CD14-positive monocyte (primary cell): ENCODE data around the gene DNAAF1. TPM values are rescaled to one million over a fixed set of nuclear protein-coding genes. Genes with fewer than 3 reads are reported as not detected.

Experiments used
- DNase-seq, 3 donors: peaks; one replicate each; pipeline ENCODE4 v3.0.0-alpha.2; 2011 to 2022
- H2AFZ ChIP-seq: 2 replicates; pipeline ENCODE4 v1.6.0; 2012; ENCODE audit warnings: mild to moderate bottlenecking, low read depth, low read length, inconsistent platforms; ENCODE audit not compliant: insufficient read depth, poor library complexity, severe bottlenecking
- H3K27ac ChIP-seq, 2 donors: 1 replicate in 1 of 2; 2 replicates in 1 of 2; pipeline ENCODE4 v1.5.1; 2012 to 2013; ENCODE audit warnings: low read length in 2 of 2, control low read depth in 1 of 2, inconsistent platforms in 1 of 2, low read depth in 1 of 2, mild to moderate bottlenecking in 1 of 2
- H3K27me3 ChIP-seq, 2 donors: one replicate each; pipeline versions ENCODE4 v1.6.0 to v1.6.1; 2011 to 2013; ENCODE audit warnings: low read length in 2 of 2; ENCODE audit not compliant: control insufficient read depth in 2 of 2, insufficient read depth in 2 of 2
- H3K36me3 ChIP-seq, 2 donors: replicated peaks in 1 of 2; 1 replicate in 1 of 2; 2 replicates in 1 of 2; pipeline versions ENCODE4 v1.5.1 to v1.6.1; 2012 to 2013; ENCODE audit warnings: low read length in 2 of 2, control low read depth in 1 of 2, inconsistent platforms in 1 of 2, mild to moderate bottlenecking in 1 of 2; ENCODE audit not compliant: insufficient read depth in 2 of 2, control insufficient read depth in 1 of 2
- H3K4me1 ChIP-seq, 2 donors: 1 replicate in 1 of 2; 2 replicates in 1 of 2; pipeline versions ENCODE4 v1.5.1 to v1.6.1; 2012 to 2013; ENCODE audit warnings: low read length in 2 of 2, control low read depth in 1 of 2, inconsistent platforms in 1 of 2, mild to moderate bottlenecking in 1 of 2, moderate library complexity in 1 of 2; ENCODE audit not compliant: insufficient read depth in 2 of 2, control insufficient read depth in 1 of 2
- H3K4me2 ChIP-seq: replicated peaks from 2 replicates; pipeline ENCODE3; 2012; ENCODE audit warnings: low read length, moderate library complexity, mild to moderate bottlenecking; ENCODE audit not compliant: poor library complexity, severe bottlenecking; ENCODE audit errors: extremely low read depth
- H3K4me3 ChIP-seq, 3 experiments: fragments of 200-600 bp in 1 of 3; sonication (generic) in 1 of 3; replicated peaks in 1 of 3; 1 replicate in 2 of 3; 2 replicates in 1 of 3; pipeline ENCODE4 v1.5.1; 2011 to 2013; ENCODE audit warnings: low read length in 3 of 3, mild to moderate bottlenecking in 3 of 3, control low read depth in 2 of 3, low read depth in 2 of 3, inconsistent platforms in 1 of 3, moderate library complexity in 1 of 3
- H3K79me2 ChIP-seq: 2 replicates; pipeline ENCODE4 v1.6.0; 2012; ENCODE audit warnings: mild to moderate bottlenecking, control low read depth, inconsistent platforms, low read length, moderate library complexity; ENCODE audit not compliant: insufficient read depth
- H3K9ac ChIP-seq: 2 replicates; pipeline ENCODE4 v1.6.0; 2017; ENCODE audit warnings: low read length, mild to moderate bottlenecking; ENCODE audit not compliant: insufficient read depth, poor library complexity, severe bottlenecking
- H3K9me3 ChIP-seq, 2 donors: replicated peaks in 1 of 2; 1 replicate in 1 of 2; 2 replicates in 1 of 2; pipeline versions ENCODE4 v1.5.1 to v1.6.1; 2012 to 2013; ENCODE audit warnings: low read length in 2 of 2, control low read depth in 1 of 2; ENCODE audit not compliant: control insufficient read depth in 1 of 2, insufficient read depth in 1 of 2
- H4K20me1 ChIP-seq: 2 replicates; pipeline ENCODE4 v1.6.0; 2012; ENCODE audit warnings: mild to moderate bottlenecking, low read length, control low read depth, moderate library complexity; ENCODE audit not compliant: insufficient read depth
- H3K27ac Mint-ChIP-seq, 7 donors: one replicate each; pipeline ENCODE4 v1.8.0; 2020; ENCODE audit warnings: mild to moderate bottlenecking in 7 of 7, mixed read lengths in 7 of 7, moderate library complexity in 6 of 7, inconsistent platforms in 2 of 7
- H3K27me3 Mint-ChIP-seq, 3 donors: one replicate each; pipeline ENCODE4 v1.8.0; 2021 to 2022; ENCODE audit warnings: low read depth in 3 of 3, mild to moderate bottlenecking in 3 of 3, mixed read lengths in 3 of 3, moderate library complexity in 3 of 3, inconsistent platforms in 1 of 3
- H3K36me3 Mint-ChIP-seq, 2 donors: one replicate each; pipeline ENCODE4 v1.8.0; 2020; ENCODE audit warnings: mixed read lengths in 2 of 2, inconsistent platforms in 1 of 2, mild to moderate bottlenecking in 1 of 2
- H3K4me1 Mint-ChIP-seq: one replicate; pipeline ENCODE4 v1.8.0; 2020; ENCODE audit warnings: mild to moderate bottlenecking, mixed read lengths
- H3K4me3 Mint-ChIP-seq, 2 donors: one replicate each; pipeline ENCODE4 v1.8.0; 2020; ENCODE audit warnings: mild to moderate bottlenecking in 2 of 2, mixed read lengths in 2 of 2, moderate library complexity in 1 of 2
- H3K9me3 Mint-ChIP-seq, 7 donors: one replicate each; pipeline ENCODE4 v1.8.0; 2020 to 2022; ENCODE audit warnings: mixed read lengths in 7 of 7, mild to moderate bottlenecking in 6 of 7, moderate library complexity in 6 of 7, inconsistent platforms in 2 of 7
- CTCF ChIP-seq: fragments of 200-600 bp; IDR thresholded peaks from one replicate; pipeline ENCODE4 v1.8.0; 2022; ENCODE audit warnings: antibody characterized with exemption, mild to moderate bottlenecking
- WGBS: methylation state at CpG from one replicate; pipeline ENCODE4 v1.1.5; 2013; ENCODE audit warnings: missing lambda C conversion rate; ENCODE audit not compliant: insufficient coverage; 5-methylcytosine and 5-hydroxymethylcytosine counted together
- intact Hi-C, 2 donors: fragments of 100-400 bp; cut with micrococcal nuclease; formaldehyde crosslinking; loops; one replicate each; pipeline versions ENCODE4 v1.15.0 to v1.15.1; 2023
- polyA plus RNA-seq, 3 donors: library from polyadenylated mRNA; depleted of rRNA in 1 of 3; unstranded in 2 of 3; stranded (reverse) in 1 of 3; fragments of 300-500 nt in 2 of 3; fragments of >200 nt in 1 of 3; fragmentation: Illumina TruSeq in 2 of 3; gene quantifications; 1 replicate in 2 of 3; 2 replicates in 1 of 3; pipeline ENCODE4 v1.2.3, GENCODE V29; 2012 to 2021

DNAAF1 gene
- polyA plus RNA-seq, 3 donors = 0.23 to 14.6 TPM; not detected in 1

GRCh38 chr16:84143784-84144199 is 1.3 kb upstream of the DNAAF1 start:
- no peak for TF ChIP-seq CTCF
- Histone ChIP-seq H3K9ac (peak overlapping the region; percentile 81), H3K79me2 (peaks cover 26% of the 10 kb centered on the region), H3K9me3 (no peaks in the 10 kb centered on the region), H3K27me3 (peaks cover 0 to 18% of the 10 kb centered on the region in 2 donors), H3K36me3 (no peaks in the 10 kb centered on the region), H3K4me1 (peaks cover 13 to 16% of the 10 kb centered on the region in 2 donors), H3K4me3 (peak overlapping the region; percentile 73 to 91 (median 86)), H3K27ac (no peak overlapping the region), H2AFZ (peak overlapping the region; percentile 86), H3K4me2 (peak overlapping the region; percentile 98), H4K20me1 (no peaks in the 10 kb centered on the region)
- no peak for DNase-seq
- peaks cover 7 to 30% (median 19%) of the 10 kb centered on the region in 3 donors for H3K27me3 Mint-ChIP-seq
- peaks cover 2 to 7% of the 10 kb centered on the region in 2 donors for H3K36me3 Mint-ChIP-seq
- WGBS = 17% methylated on average over 2 of the region's 13 CpGs
- H3K27ac Mint-ChIP-seq = peak overlapping the region in 2 of 7 donors; percentile 68 to 87
- H3K4me1 Mint-ChIP-seq = peaks cover 5% of the 10 kb centered on the region
- peak overlapping the region; percentile 90 to 98 for H3K4me3 Mint-ChIP-seq
- peaks cover 0 to 2% (median 0%) of the 10 kb centered on the region in 7 donors for H3K9me3 Mint-ChIP-seq
- intact Hi-C loops = loop anchor here in 1 of 2 donors (10.0 kb wide), 1 partner anchor 51 kb away; the partner anchor contains the start of gene ADAD2

- H3K36me3 Mint-ChIP-seq = peaks cover 2 to 7% of the 10 kb centered on the region in 2 donors
- peak overlapping the region; percentile 90 to 98 for H3K4me3 Mint-ChIP-seq
- H3K27me3 Mint-ChIP-seq = peaks cover 7 to 33% (median 19%) of the 10 kb centered on the region in 3 donors
- WGBS = 0% methylated on average over 34 of the region's 39 CpGs
- Histone ChIP-seq H3K36me3 (no peaks in the 10 kb centered on the region), H3K9ac (peak overlapping the region; percentile 81), H4K20me1 (no peaks in the 10 kb centered on the region), H3K4me3 (peak overlapping the region; percentile 73 to 91 (median 86)), H3K79me2 (peaks cover 24% of the 10 kb centered on the region), H3K9me3 (no peaks in the 10 kb centered on the region), H3K4me1 (peaks cover 13 to 16% of the 10 kb centered on the region in 2 donors), H3K27me3 (peaks cover 0 to 20% of the 10 kb centered on the region in 2 donors), H2AFZ (peak overlapping the region; percentile 86), H3K27ac (peak overlapping the region; percentile 25 to 84), H3K4me2 (peak overlapping the region; percentile 98)
- TF ChIP-seq CTCF = no peak
- peaks cover 5% of the 10 kb centered on the region for H3K4me1 Mint-ChIP-seq
- DNase-seq = peak in 2 of 3 donors; percentile 5
- peaks cover 0 to 2% (median 0%) of the 10 kb centered on the region in 7 donors for H3K9me3 Mint-ChIP-seq
- intact Hi-C loops = loop anchor here in 1 of 2 donors (10.0 kb wide), 1 partner anchor 50 kb away; the partner anchor contains the start of gene ADAD2
- peak overlapping the region; percentile 73 to 91 (median 85) for H3K27ac Mint-ChIP-seq
Observed at GRCh38 chr16:84144209-84144858, 774 bp upstream of the DNAAF1 start.
